Stromal cell of bone marrow (primary cell): ENCODE results near the gene SHROOM2.
"Not testable (repeated sequence)": the region's sequence is repeated elsewhere in the genome, so short reads cannot be mapped to it uniquely, and the experiment has no call there.

Experiments used
- DNase-seq: peaks from one replicate; pipeline ENCODE4 v3.0.0-alpha.2; 2012; ENCODE audit warnings: low read depth

Gene SHROOM2

GRCh38 chrX:9785254-9785943 is 830 bp upstream of the SHROOM2 start:
- DNase-seq, result no peak

- DNase-seq, result no peak
Observed at GRCh38 chrX:9786798-9787635, 788 bp downstream of the SHROOM2 start.

- DNase-seq, result no peak
Observed at GRCh38 chrX:9788911-9789310, 2.7 kb downstream of the SHROOM2 start.

GRCh38 chrX:9789555-9789954 is 3.3 kb downstream of the SHROOM2 start:
- no peak for DNase-seq

GRCh38 chrX:9790866-9791265 is 4.6 kb downstream of the SHROOM2 start:
- DNase-seq, result no peak

- DNase-seq, result no peak
Observed at GRCh38 chrX:9794495-9794894, 8.3 kb downstream of the SHROOM2 start.

GRCh38 chrX:9797384-9798360 is 11.4 kb downstream of the SHROOM2 start:
- DNase-seq, result no peak

- DNase-seq, result no peak
Observed at GRCh38 chrX:9802737-9803136, 16.5 kb downstream of the SHROOM2 start.

- no peak for DNase-seq
Observed at GRCh38 chrX:9804444-9804843, 18.2 kb downstream of the SHROOM2 start.

- no peak for DNase-seq
Observed at GRCh38 chrX:9805956-9806355, 19.7 kb downstream of the SHROOM2 start.

GRCh38 chrX:9807355-9808182 is 21.3 kb downstream of the SHROOM2 start:
- DNase-seq, result no peak

- not testable (repeated sequence) for DNase-seq
Observed at GRCh38 chrX:9809876-9810275, 23.6 kb downstream of the SHROOM2 start.

GRCh38 chrX:9811086-9811485 is 24.9 kb downstream of the SHROOM2 start:
- not testable (repeated sequence) for DNase-seq

- no peak for DNase-seq
Observed at GRCh38 chrX:9816084-9816700, 30.0 kb downstream of the SHROOM2 start.

GRCh38 chrX:9821572-9821971 is 35.3 kb downstream of the SHROOM2 start:
- DNase-seq, result no peak

- no peak for DNase-seq
Observed at GRCh38 chrX:9824554-9824953, 38.3 kb downstream of the SHROOM2 start.

- no peak for DNase-seq
Observed at GRCh38 chrX:9825129-9825790, 39.0 kb downstream of the SHROOM2 start.

GRCh38 chrX:9825966-9826365 is 39.7 kb downstream of the SHROOM2 start:
- no peak for DNase-seq

- DNase-seq, result no peak
Observed at GRCh38 chrX:9829308-9830267, 43.4 kb downstream of the SHROOM2 start.
